Psoas muscle (tissue), 8 donors: ENCODE data around the gene CHORDC1. TPM values are rescaled to one million over a fixed set of nuclear protein-coding genes. Genes with fewer than 3 reads are reported as not detected.

Experiments
- ATAC-seq, 4 donors: fragments of 200-7000 bp; cut with Tn5 transposase; one replicate each; pipeline ENCODE4 v1.9.1; 2020; ENCODE audit warnings: moderate library complexity in 3 of 4, mild to moderate bottlenecking in 2 of 4
- DNase-seq, 2 donors: peaks; one replicate each; pipeline ENCODE4 v3.0.0-alpha.2; 2020
- H3K27ac ChIP-seq: fragments of 200-600 bp; one replicate; pipeline ENCODE4 v1.8.0; 2022
- H3K27me3 ChIP-seq, 3 donors: fragments of 200-600 bp in 1 of 3; one replicate each; pipeline versions ENCODE4 v1.6.1 to v1.8.0; 2013 to 2022; ENCODE audit warnings: low read length in 2 of 3, mild to moderate bottlenecking in 2 of 3, moderate library complexity in 1 of 3; ENCODE audit not compliant: insufficient read depth in 3 of 3
- H3K36me3 ChIP-seq, 2 donors: fragments of 200-600 bp in 1 of 2; one replicate each; pipeline versions ENCODE4 v1.6.1 to v1.8.0; 2013 to 2022; ENCODE audit warnings: low read depth in 1 of 2, mild to moderate bottlenecking in 1 of 2, moderate library complexity in 1 of 2; ENCODE audit not compliant: insufficient read depth in 1 of 2
- H3K4me1 ChIP-seq: fragments of 200-600 bp; one replicate; pipeline ENCODE4 v1.8.0; 2022
- H3K4me3 ChIP-seq: fragments of 200-600 bp; one replicate; pipeline ENCODE4 v1.8.0; 2022; ENCODE audit warnings: mild to moderate bottlenecking
- H3K9me3 ChIP-seq: fragments of 200-600 bp; one replicate; pipeline ENCODE4 v1.8.0; 2022
- CTCF ChIP-seq: fragments of 200-600 bp; IDR thresholded peaks from one replicate; pipeline ENCODE4 v1.8.0; 2022; ENCODE audit warnings: antibody characterized with exemption
- WGBS, 3 donors: extraction: QIAGEN DNeasy Blood & Tissue Kit; methylation state at CpG; one replicate each; pipeline versions ENCODE4 v1.1.6 to v1.1.7; 2013; 5-methylcytosine and 5-hydroxymethylcytosine counted together
- intact Hi-C, 2 donors: fragments of 100-400 bp; cut with DNase I; formaldehyde crosslinking; loops; one replicate each; pipeline versions ENCODE4 v1.11.0 to v1.14.2; 2022
- long read RNA-seq, 2 donors: library from polyadenylated mRNA; unstranded; transcript quantifications; one replicate each; pipeline ENCODE4 v2.0.0, GENCODE V29; 2021
- polyA plus RNA-seq, 3 donors: library from polyadenylated mRNA; stranded (reverse); fragments of 200-250 nt; gene quantifications; one replicate each; pipeline ENCODE4 v1.2.3, GENCODE V29; 2013
- total RNA-seq, 4 donors: library from RNA; stranded (reverse); fragmentation: NEBNext Ultra II Directional in 2 of 4; extraction: Animal tissue kit (Norgen Biotek cat#: 25700) in 2 of 4; gene quantifications; one replicate each; pipeline versions ENCODE4 v1.2.1 to v1.2.4, GENCODE V29; 2021 to 2023
- donor health status: healthy with polysubstance abuse.
- donor health status: DM: no; HTN: no; CAD: no; lungs with moderate emphysema.
- donor health status: Bipolar disorder and iron deficiency.
- donor health status: healthy.
- donor health status: DM: yes; HTN: yes; CAD: no.
- donor health status: DM: no; HTN: no; CAD: no.
- donor health status: DM: no; HTN: no; CAD: no.
- donor health status: DM: yes; HTN: yes; CAD: no.

Gene CHORDC1
- total RNA-seq (10 to 100 TPM; 31.8 to 42.4 (median 38.2) TPM), polyA plus RNA-seq (10 to 100 TPM; 25.9 to 40.4 (median 28.0) TPM)
- long read RNA-seq, donor 1, transcript CHORDC1-201 (11 exons, 2,654 nt), result major isoform, 16 of 17 reads
- long read RNA-seq, donor 1, partial matches to known transcripts, result 1 of 17 reads
- long read RNA-seq, donor 1, other reads (novel, unspliced or antisense), result 0 of 17 reads
- long read RNA-seq, donor 2, transcript CHORDC1-201 (11 exons, 2,654 nt), result major isoform, 21 of 30 reads
- long read RNA-seq, donor 2, partial matches to known transcripts, result 2 of 30 reads
- long read RNA-seq, donor 2, other reads (novel, unspliced or antisense), result 4 of 30 reads

- 0% methylated on average over 62 to 71 of the region's 71 CpGs for WGBS, 3 donors
- peak within 1 kb of the TSS; percentile 94 for H3K27ac ChIP-seq
- H3K27me3 ChIP-seq, result no peaks in the 10 kb centered on the region
- ATAC-seq (peak; percentile 90 to 95 (median 94)), DNase-seq (peak; percentile 92 to 96)
- H3K4me1 ChIP-seq, result peaks cover 41% of the 10 kb centered on the region
- H3K4me3 ChIP-seq, result peak within 1 kb of the TSS; percentile 91
- no peak for TF ChIP-seq CTCF
- H3K36me3 ChIP-seq, result no peaks in the 10 kb centered on the region
- intact Hi-C loops, result no loop called here
- H3K9me3 ChIP-seq, result no peaks in the 10 kb centered on the region
These were observed at the start of gene CHORDC1 for GRCh38 chr11:90222459-90223247. TSS of gene CHORDC1 (minus strand) at chr11:90223049. CDS start at chr11:90222954, 95 bp downstream.

GRCh38 chr11:90257158-90257525, 34.3 kb upstream of the CHORDC1 start:
- TF ChIP-seq CTCF, result no peak
- no peak overlapping the region for H3K27ac ChIP-seq
- intact Hi-C loops, result loop anchor here in 1 of 2 donors (10.0 kb wide), 1 partner anchor 988 kb away; no protein-coding TSS in a partner anchor
- no peaks in the 10 kb centered on the region for H3K9me3 ChIP-seq
- 95 to 100% (median 96%) methylated on average over 1 of the region's 1 CpG for WGBS, 3 donors
- no peaks in the 10 kb centered on the region for H3K27me3 ChIP-seq
- no peaks in the 10 kb centered on the region for H3K4me1 ChIP-seq
- H3K36me3 ChIP-seq, result no peaks in the 10 kb centered on the region
- ATAC-seq (no peak), DNase-seq (no peak)
- no peak overlapping the region for H3K4me3 ChIP-seq

- TF ChIP-seq CTCF, result no peak
- Histone ChIP-seq H3K27ac (no peak overlapping the region), H3K27me3 (no peaks in the 10 kb centered on the region), H3K4me3 (no peak overlapping the region), H3K9me3 (no peaks in the 10 kb centered on the region), H3K4me1 (no peaks in the 10 kb centered on the region), H3K36me3 (no peaks in the 10 kb centered on the region)
- DNase-seq (no peak), ATAC-seq (no peak)
- intact Hi-C loops, result loop anchor here in 1 of 2 donors (10.0 kb wide), 1 partner anchor 988 kb away; no protein-coding TSS in a partner anchor
- 81 to 89% (median 84%) methylated on average over 8 of the region's 8 CpGs for WGBS, 3 donors
These were observed 33.7 kb upstream of the CHORDC1 start for GRCh38 chr11:90256404-90257157.

GRCh38 chr11:90254065-90254464, 31.2 kb upstream of the CHORDC1 start:
- WGBS, 3 donors, result 64 to 76% (median 73%) methylated on average over 2 of the region's 2 CpGs

More at GRCh38 chr11:90254065-90254464, 31.2 kb upstream of the CHORDC1 start:
- Histone ChIP-seq H3K27me3 (no peaks in the 10 kb centered on the region), H3K4me3 (no peak overlapping the region), H3K4me1 (no peaks in the 10 kb centered on the region), H3K36me3 (no peaks in the 10 kb centered on the region), H3K9me3 (no peaks in the 10 kb centered on the region), H3K27ac (no peak overlapping the region)
- no peak for ATAC-seq
- intact Hi-C loops, result loop anchor here in 1 of 2 donors (10.0 kb wide), 1 partner anchor 991 kb away; no protein-coding TSS in a partner anchor
- TF ChIP-seq CTCF, result no peak
- no peak for DNase-seq
